K562 (cell line): ENCODE measurements around the gene TBATA. TPM values are rescaled to one million over a fixed set of nuclear protein-coding genes. Genes with fewer than 3 reads are reported as not detected.
A peak's percentile ranks its signal among the peaks of the same experiment; 100 is the strongest.

Source experiments
- CBFA2T3 ChIP-seq: fragments of 450-650 bp; IDR thresholded peaks from 2 replicates; pipeline ENCODE4 v1.6.1; 2017
- CBX3 ChIP-seq, 2 experiments: IDR thresholded peaks; 1 replicate in 1 of 2; 2 replicates in 1 of 2; pipeline ENCODE4 v1.6.1; 2012; ENCODE audit warnings: inconsistent platforms in 2 of 2, low read length in 2 of 2, borderline replicate concordance in 1 of 2, control low read depth in 1 of 2
- HDAC2 ChIP-seq: fragments of 450-650 bp; IDR thresholded peaks from 2 replicates; pipeline ENCODE4 v1.6.1; 2016; ENCODE audit warnings: mild to moderate bottlenecking
- HNRNPH1 ChIP-seq: fragments of 200-400 bp; formaldehyde crosslinking; optimal IDR thresholded peaks from 2 replicates; pipeline ENCODE3; 2017; ENCODE audit warnings: low read depth, mild to moderate bottlenecking, low read length, moderate library complexity
- KLF1 ChIP-seq: fragments of 450-650 bp; IDR thresholded peaks from 2 replicates; pipeline ENCODE4 v1.6.1; 2016; ENCODE audit warnings: missing genetic modification characterization, missing compliant biosample characterization
- KLF13 ChIP-seq: fragments of 450-650 bp; IDR thresholded peaks from 2 replicates; pipeline ENCODE4 v1.6.1; 2016; ENCODE audit warnings: missing genetic modification characterization, low read depth, mild to moderate bottlenecking, missing compliant biosample characterization, moderate library complexity, borderline replicate concordance
- LCOR ChIP-seq: sonication (generic); formaldehyde crosslinking; IDR thresholded peaks from 2 replicates; pipeline ENCODE4 v1.8.0; 2022; ENCODE audit warnings: mild to moderate bottlenecking, missing genetic modification reagents
- NRF1 ChIP-seq, 2 experiments: fragments of 450-650 bp; IDR thresholded peaks in 1 of 2; conservative IDR thresholded peaks in 1 of 2; 2 replicates each; pipeline ENCODE4 v1.6.1; 2014; ENCODE audit warnings: mild to moderate bottlenecking in 2 of 2
- PCBP1 ChIP-seq: fragments of 200-400 bp; formaldehyde crosslinking; IDR thresholded peaks from 2 replicates; pipeline ENCODE4 v1.6.1; 2018; ENCODE audit warnings: mild to moderate bottlenecking, low read depth, low read length; ENCODE audit not compliant: poor library complexity, severe bottlenecking
- PHF8 ChIP-seq: fragments of 200-600 bp; sonication (generic); IDR thresholded peaks from 2 replicates; pipeline ENCODE4 v1.6.1; 2012; ENCODE audit warnings: mixed run types, mild to moderate bottlenecking, inconsistent platforms, low read length, moderate library complexity, borderline replicate concordance
- POLR2H ChIP-seq: IDR thresholded peaks from 2 replicates; pipeline ENCODE4 v1.6.1; 2016; ENCODE audit warnings: missing genetic modification characterization, low read depth, mild to moderate bottlenecking, control low read depth, missing compliant biosample characterization, moderate library complexity
- RAD21 ChIP-seq, 2 experiments: fragments of 250-450 bp in 1 of 2; fragments of 450-650 bp in 1 of 2; sonication (Bioruptor Pico) in 1 of 2; formaldehyde crosslinking in 1 of 2; IDR thresholded peaks in 1 of 2; conservative IDR thresholded peaks in 1 of 2; 2 replicates each; pipeline versions ENCODE4 v1.4.0 to v1.8.0; 2020 to 2022; ENCODE audit warnings: mild to moderate bottlenecking in 2 of 2, moderate library complexity in 1 of 2
- SMARCE1 ChIP-seq: fragments of 450-650 bp; IDR thresholded peaks from 2 replicates; pipeline ENCODE4 v1.7.1; 2016; ENCODE audit warnings: mild to moderate bottlenecking
- SPI1 ChIP-seq: IDR thresholded peaks from 2 replicates; pipeline ENCODE4 v1.6.1; 2011; ENCODE audit warnings: low read depth, low read length, control low read depth, borderline replicate concordance
- TEAD1 ChIP-seq, 2 experiments: fragments of 450-650 bp in 1 of 2; sonication (generic) in 1 of 2; formaldehyde crosslinking; IDR thresholded peaks; 2 replicates each; pipeline versions ENCODE4 v1.4.0 to v1.8.0; 2020 to 2022; ENCODE audit warnings: mild to moderate bottlenecking in 2 of 2, missing genetic modification reagents in 1 of 2
- ZFP36 ChIP-seq: fragments of 150-350 bp; IDR thresholded peaks from 2 replicates; pipeline ENCODE4 v1.6.1; 2018; ENCODE audit warnings: low read length, low read depth; ENCODE audit not compliant: partially characterized antibody
- ZKSCAN1 ChIP-seq: fragments of 150-350 bp; IDR thresholded peaks from 2 replicates; pipeline ENCODE4 v1.6.1; 2016; ENCODE audit warnings: low read depth, low read length
- polyA plus RNA-seq, 8 experiments: library from polyadenylated mRNA; depleted of rRNA in 4 of 8; stranded (reverse) in 5 of 8; unstranded in 3 of 8; fragments of >200 nt; fragmentation: Nextera tagmentation in 2 of 8; fragmentation: Illumina TruSeq in 1 of 8; extraction: Ambion mirVana in 2 of 8; extraction: Trizol in 1 of 8; gene quantifications; 2 replicates each; pipeline versions ENCODE4 v1.2.1 to v1.2.3, GENCODE V29; 2011 to 2014; ENCODE audit warnings: inconsistent platforms in 1 of 8, missing spikeins in 1 of 8
- total RNA-seq, 7 experiments: library from RNA; depleted of rRNA in 6 of 7; stranded (reverse); fragments of >200 nt in 6 of 7; fragmentation: Illumina TruSeq in 2 of 7; extraction: Trizol in 2 of 7; gene quantifications; 2 replicates each; pipeline versions ENCODE4 v1.2.1 to v1.2.3, GENCODE V29; 2011 to 2021; ENCODE audit warnings: low replicate concordance in 1 of 7
- TF ChIP-seq, protein P1 (sequence below): sonication (generic); formaldehyde crosslinking; IDR thresholded peaks from 2 replicates; pipeline ENCODE4 v1.9.0; 2022; ENCODE audit warnings: mild to moderate bottlenecking, missing genetic modification reagents
- TF ChIP-seq, protein P2 (sequence below): fragments of 250-450 bp; sonication (Bioruptor Pico); IDR thresholded peaks from 2 replicates; pipeline ENCODE4 v1.5.0; 2021
- TF ChIP-seq, protein P3 (sequence below): fragments of 450-650 bp; IDR thresholded peaks from 2 replicates; pipeline ENCODE4 v1.6.1; 2016; ENCODE audit warnings: antibody characterized with exemption
- TF ChIP-seq, protein P4 (sequence below): fragments of 450-650 bp; IDR thresholded peaks from 2 replicates; pipeline ENCODE4 v1.6.1; 2018; ENCODE audit not compliant: partially characterized antibody

Gene TBATA
- total and polyA plus RNA-seq, 9 of the 15 experiments (the other 6 are each of a cell fraction or from before 2014, with no cell fraction given), result not detected

DNA sequence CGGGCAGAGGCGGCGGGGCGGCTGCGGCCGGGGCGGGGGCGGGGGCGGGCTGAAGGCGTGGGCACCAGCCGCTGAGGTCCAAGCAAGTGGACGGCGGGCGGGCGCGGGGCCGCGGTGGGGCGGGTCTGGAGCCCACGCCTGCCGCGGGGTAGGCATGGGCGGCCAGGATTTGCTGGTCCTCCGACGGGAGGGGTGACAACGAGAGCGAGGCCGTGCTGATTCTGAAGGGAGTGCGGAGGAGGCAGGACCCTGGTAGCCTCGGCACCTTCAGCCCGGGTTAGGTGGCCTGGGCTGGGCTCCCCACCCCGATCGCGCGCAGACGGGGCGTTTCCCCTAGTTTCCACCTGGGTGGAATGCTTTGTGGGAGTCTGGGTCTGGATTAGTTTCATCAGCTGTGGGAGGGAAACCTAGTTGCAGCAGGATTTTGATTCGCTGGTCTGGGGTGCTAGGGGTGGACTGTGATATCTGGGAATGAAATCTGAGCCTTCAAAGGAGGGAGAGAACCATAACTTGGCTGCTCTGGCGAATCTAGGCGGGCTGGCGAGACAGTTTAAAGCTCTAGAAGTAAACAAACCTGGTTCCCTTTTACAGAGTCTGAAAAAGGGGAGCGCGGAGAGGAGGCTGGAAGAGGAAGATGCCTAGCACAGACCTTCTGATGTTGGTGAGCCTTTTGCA lies 31.2 kb upstream of the TBATA start (continued):
- no peak for TF ChIP-seq HNRNPH1
- peak; percentile 21 to 51 for TF ChIP-seq NRF1 (conservative IDR thresholded peaks at IDR 0.05 in 1 of 2, IDR thresholded peaks at IDR 0.05 in 1 of 2)
- peak; percentile 13 for TF ChIP-seq PCBP1
- TF ChIP-seq SPI1, result 0 out of 2 replicates have a peak, but pooled peaks have one; percentile 5
- 0 out of 2 replicates have a peak, but pooled peaks have one; percentile 27 for TF ChIP-seq ZKSCAN1
- 0 out of 2 replicates have a peak, but pooled peaks have one; percentile 28 for TF ChIP-seq LCOR (CRISPR knock-in tag)
- peak; percentile 66 for TF ChIP-seq HDAC2
- TF ChIP-seq, protein P1, sequence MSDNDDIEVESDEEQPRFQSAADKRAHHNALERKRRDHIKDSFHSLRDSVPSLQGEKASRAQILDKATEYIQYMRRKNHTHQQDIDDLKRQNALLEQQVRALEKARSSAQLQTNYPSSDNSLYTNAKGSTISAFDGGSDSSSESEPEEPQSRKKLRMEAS (CRISPR knock-in tag), result peak; percentile 35; the same call in 1 of the 2 replicates
- no peak for TF ChIP-seq ZFP36
- TF ChIP-seq, protein P2, sequence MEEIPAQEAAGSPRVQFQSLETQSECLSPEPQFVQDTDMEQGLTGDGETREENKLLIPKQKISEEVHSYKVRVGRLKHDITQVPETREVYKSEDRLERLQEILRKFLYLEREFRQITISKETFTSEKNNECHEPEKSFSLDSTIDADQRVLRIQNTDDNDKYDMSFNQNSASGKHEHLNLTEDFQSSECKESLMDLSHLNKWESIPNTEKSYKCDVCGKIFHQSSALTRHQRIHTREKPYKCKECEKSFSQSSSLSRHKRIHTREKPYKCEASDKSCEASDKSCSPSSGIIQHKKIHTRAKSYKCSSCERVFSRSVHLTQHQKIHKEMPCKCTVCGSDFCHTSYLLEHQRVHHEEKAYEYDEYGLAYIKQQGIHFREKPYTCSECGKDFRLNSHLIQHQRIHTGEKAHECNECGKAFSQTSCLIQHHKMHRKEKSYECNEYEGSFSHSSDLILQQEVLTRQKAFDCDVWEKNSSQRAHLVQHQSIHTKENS (CRISPR knock-in tag), result no peak
- peak; percentile 47; the same call in 1 of the 2 replicates for TF ChIP-seq POLR2H (tag)
- TF ChIP-seq, protein P3, sequence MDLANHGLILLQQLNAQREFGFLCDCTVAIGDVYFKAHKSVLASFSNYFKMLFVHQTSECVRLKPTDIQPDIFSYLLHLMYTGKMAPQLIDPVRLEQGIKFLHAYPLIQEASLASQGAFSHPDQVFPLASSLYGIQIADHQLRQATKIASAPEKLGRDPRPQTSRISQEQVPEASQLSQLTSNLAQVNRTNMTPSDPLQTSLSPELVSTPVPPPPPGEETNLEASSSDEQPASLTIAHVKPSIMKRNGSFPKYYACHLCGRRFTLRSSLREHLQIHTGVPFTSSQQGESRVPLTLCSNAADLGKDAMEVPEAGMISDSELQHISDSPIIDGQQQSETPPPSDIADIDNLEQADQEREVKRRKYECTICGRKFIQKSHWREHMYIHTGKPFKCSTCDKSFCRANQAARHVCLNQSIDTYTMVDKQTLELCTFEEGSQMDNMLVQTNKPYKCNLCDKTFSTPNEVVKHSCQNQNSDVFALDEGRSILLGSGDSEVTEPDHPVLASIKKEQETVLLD, result 0 out of 2 replicates have a peak, but pooled peaks have one; percentile 17
- TF ChIP-seq, protein P4, sequence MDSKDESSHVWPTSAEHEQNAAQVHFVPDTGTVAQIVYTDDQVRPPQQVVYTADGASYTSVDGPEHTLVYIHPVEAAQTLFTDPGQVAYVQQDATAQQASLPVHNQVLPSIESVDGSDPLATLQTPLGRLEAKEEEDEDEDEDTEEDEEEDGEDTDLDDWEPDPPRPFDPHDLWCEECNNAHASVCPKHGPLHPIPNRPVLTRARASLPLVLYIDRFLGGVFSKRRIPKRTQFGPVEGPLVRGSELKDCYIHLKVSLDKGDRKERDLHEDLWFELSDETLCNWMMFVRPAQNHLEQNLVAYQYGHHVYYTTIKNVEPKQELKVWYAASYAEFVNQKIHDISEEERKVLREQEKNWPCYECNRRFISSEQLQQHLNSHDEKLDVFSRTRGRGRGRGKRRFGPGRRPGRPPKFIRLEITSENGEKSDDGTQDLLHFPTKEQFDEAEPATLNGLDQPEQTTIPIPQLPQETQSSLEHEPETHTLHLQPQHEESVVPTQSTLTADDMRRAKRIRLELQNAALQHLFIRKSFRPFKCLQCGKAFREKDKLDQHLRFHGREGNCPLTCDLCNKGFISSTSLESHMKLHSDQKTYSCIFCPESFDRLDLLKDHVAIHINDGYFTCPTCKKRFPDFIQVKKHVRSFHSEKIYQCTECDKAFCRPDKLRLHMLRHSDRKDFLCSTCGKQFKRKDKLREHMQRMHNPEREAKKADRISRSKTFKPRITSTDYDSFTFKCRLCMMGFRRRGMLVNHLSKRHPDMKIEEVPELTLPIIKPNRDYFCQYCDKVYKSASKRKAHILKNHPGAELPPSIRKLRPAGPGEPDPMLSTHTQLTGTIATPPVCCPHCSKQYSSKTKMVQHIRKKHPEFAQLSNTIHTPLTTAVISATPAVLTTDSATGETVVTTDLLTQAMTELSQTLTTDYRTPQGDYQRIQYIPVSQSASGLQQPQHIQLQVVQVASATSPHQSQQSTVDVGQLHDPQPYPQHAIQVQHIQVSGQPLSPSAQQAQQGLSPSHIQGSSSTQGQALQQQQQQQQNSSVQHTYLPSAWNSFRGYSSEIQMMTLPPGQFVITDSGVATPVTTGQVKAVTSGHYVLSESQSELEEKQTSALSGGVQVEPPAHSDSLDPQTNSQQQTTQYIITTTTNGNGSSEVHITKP, result peak; percentile 63
- TF ChIP-seq RAD21 (CRISPR knock-in tag; conservative IDR thresholded peaks at IDR 0.05 in 1 of 2, IDR thresholded peaks at IDR 0.05 in 1 of 2), result 0 out of 4 replicates have a peak, but pooled peaks have one; percentile 5 to 14
- TF ChIP-seq PHF8, result peak; percentile 40; the same call in 1 of the 2 replicates
- peak; percentile 66; the same call in 1 of the 2 replicates for TF ChIP-seq KLF1 (tag)
- peak; percentile 35 to 76; a peak in 2 of 4 replicates for TF ChIP-seq TEAD1 (CRISPR knock-in tag; IDR thresholded peaks at IDR 0.05)
- 0 out of 2 replicates have a peak, but pooled peaks have one; percentile 44 for TF ChIP-seq SMARCE1
- TF ChIP-seq CBX3 (IDR thresholded peaks at IDR 0.05; ENCODE audit: borderline replicate concordance in 1 of 2, low read length in 2 of 2), result no peak
- TF ChIP-seq CBFA2T3, result peak; percentile 17; the same call in 1 of the 2 replicates
- peak; percentile 80 for TF ChIP-seq KLF13 (tag)
